Activated CD8-positive, alpha-beta T cell treated with anti-CD3 and anti-CD28 coated beads for 36 hours (primary cell): ENCODE measurements around the gene CHMP2B. TPM values are rescaled to one million over a fixed set of nuclear protein-coding genes. Genes with fewer than 3 reads are reported as not detected.
"Not testable (repeated sequence)": the region's sequence is repeated elsewhere in the genome, so short reads cannot be mapped to it uniquely, and the experiment has no call there.

ENCODE experiments used
- ATAC-seq: fragments of 200-7000 bp; cut with Tn5 transposase; one replicate; pipeline ENCODE4 v1.10.0; 2021; ENCODE audit warnings: mild to moderate bottlenecking, moderate library complexity
- CTCF ChIA-PET: fragments of 350-600 bp; sonication (Branson Sonifier 250); formaldehyde crosslinking; loops from one replicate; lab custom pipeline; 2021; ENCODE audit warnings: antibody characterized with exemption; lab: Charles Lee
- POLR2A ChIA-PET: fragments of 350-600 bp; sonication (Branson Sonifier 250); formaldehyde crosslinking; loops from one replicate; lab custom pipeline; 2021; ENCODE audit warnings: antibody characterized with exemption; lab: Charles Lee
- DNase-seq: peaks from one replicate; pipeline ENCODE4 v3.0.0-alpha.2; 2020
- H3K27ac Mint-ChIP-seq: one replicate; pipeline ENCODE4 v1.8.0; 2021; ENCODE audit warnings: mild to moderate bottlenecking, mixed read lengths
- H3K27me3 Mint-ChIP-seq: one replicate; pipeline ENCODE4 v1.8.0; 2021; ENCODE audit warnings: mixed read lengths
- H3K36me3 Mint-ChIP-seq: one replicate; pipeline ENCODE4 v1.8.0; 2021; ENCODE audit warnings: low read depth, mixed read lengths
- H3K4me1 Mint-ChIP-seq: one replicate; pipeline ENCODE4 v1.8.0; 2021; ENCODE audit warnings: low read depth, mixed read lengths
- H3K4me3 Mint-ChIP-seq: one replicate; pipeline ENCODE4 v1.8.0; 2021; ENCODE audit warnings: mild to moderate bottlenecking, moderate library complexity, mixed read lengths
- H3K9me3 Mint-ChIP-seq: one replicate; pipeline ENCODE4 v1.8.0; 2021; ENCODE audit warnings: mixed read lengths
- intact Hi-C: fragments of 100-400 bp; cut with micrococcal nuclease; formaldehyde crosslinking; loops from one replicate; pipeline ENCODE4 v1.10.0; 2022
- microRNA-seq: library from miRNA; unstranded; fragments of <30 nt; microRNA quantifications from one replicate; pipeline ENCODE4 v1.2.0, GENCODE V29; 2022; ENCODE audit warnings: borderline microRNAs expressed, borderline replicate concordance
- total RNA-seq, 2 experiments: library from RNA; stranded (reverse); gene quantifications; one replicate each; pipeline ENCODE4 v1.2.3, GENCODE V29; 2021
- TF ChIP-seq, protein P1 (sequence below): fragments of 200-600 bp; IDR thresholded peaks from one replicate; pipeline ENCODE4 v1.8.0; 2022; ENCODE audit warnings: antibody characterized with exemption, mild to moderate bottlenecking

Gene CHMP2B
- total RNA-seq, 2 experiments from 2014 or later, result 22.7 to 26.2 TPM

DNA sequence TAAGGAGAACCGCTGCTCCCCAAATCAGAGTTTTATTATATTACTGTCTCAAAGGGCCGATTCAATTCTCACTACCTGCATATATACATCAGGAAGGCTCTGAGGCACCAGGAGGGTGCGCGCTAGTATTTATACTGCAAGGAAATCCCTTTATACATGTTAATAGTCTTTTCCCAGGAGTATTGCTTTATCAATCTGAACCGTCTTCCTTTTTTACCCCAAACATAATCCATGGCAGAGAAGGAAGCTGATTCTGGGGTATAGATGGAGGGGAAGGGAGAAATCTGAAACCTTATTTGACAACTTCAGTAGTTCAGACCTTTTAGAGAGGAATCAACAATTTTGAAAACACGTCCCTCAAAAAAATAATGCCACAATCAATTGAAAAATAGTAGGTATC is 49.4 kb downstream of the CHMP2B start, which contains the start of gene POU1F1:
Gene POU1F1 (minus strand): TSS at position 101 of the 400 bp plus-strand sequence. CDS start 122 bp downstream, outside the sequence.
- peaks cover 10% of the 10 kb centered on the region for H3K4me1 Mint-ChIP-seq
- no peak within 1 kb of the TSS for H3K27ac Mint-ChIP-seq
- peaks cover 3% of the 10 kb centered on the region for H3K27me3 Mint-ChIP-seq
- H3K9me3 Mint-ChIP-seq, result no peaks in the 10 kb centered on the region
- DNase-seq, result no peak
- TF ChIP-seq, protein P1, sequence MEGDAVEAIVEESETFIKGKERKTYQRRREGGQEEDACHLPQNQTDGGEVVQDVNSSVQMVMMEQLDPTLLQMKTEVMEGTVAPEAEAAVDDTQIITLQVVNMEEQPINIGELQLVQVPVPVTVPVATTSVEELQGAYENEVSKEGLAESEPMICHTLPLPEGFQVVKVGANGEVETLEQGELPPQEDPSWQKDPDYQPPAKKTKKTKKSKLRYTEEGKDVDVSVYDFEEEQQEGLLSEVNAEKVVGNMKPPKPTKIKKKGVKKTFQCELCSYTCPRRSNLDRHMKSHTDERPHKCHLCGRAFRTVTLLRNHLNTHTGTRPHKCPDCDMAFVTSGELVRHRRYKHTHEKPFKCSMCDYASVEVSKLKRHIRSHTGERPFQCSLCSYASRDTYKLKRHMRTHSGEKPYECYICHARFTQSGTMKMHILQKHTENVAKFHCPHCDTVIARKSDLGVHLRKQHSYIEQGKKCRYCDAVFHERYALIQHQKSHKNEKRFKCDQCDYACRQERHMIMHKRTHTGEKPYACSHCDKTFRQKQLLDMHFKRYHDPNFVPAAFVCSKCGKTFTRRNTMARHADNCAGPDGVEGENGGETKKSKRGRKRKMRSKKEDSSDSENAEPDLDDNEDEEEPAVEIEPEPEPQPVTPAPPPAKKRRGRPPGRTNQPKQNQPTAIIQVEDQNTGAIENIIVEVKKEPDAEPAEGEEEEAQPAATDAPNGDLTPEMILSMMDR, result no peak
- H3K4me3 Mint-ChIP-seq, result no peak within 1 kb of the TSS
- CTCF ChIA-PET, result no interaction called here
- H3K36me3 Mint-ChIP-seq, result no peaks in the 10 kb centered on the region
- intact Hi-C loops, result no loop called here
- no peak for ATAC-seq
- POLR2A ChIA-PET, result no interaction called here

DNA sequence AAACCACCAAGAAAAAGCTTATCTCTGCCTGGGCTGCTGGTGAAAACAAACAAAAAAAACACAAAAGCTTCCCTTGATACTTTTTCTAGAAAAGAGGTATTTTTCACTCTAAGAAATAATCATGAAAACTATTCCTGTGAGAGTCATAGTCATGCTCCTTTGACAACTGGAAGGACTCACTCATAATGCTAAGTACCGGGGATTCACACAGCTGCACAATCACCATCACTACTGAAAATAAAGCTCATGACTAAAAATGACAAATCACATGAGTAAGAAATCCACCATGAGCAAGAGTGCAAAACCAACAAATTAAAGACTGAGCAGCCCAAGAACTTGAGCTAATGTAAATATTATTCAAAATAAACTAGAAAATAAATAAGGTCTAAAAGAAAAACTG is 59.9 kb downstream of the CHMP2B start:
- intact Hi-C loops, result no loop called here
- POLR2A ChIA-PET, result no interaction called here
- CTCF ChIA-PET, result interaction anchor here (1.2 to 2.9 kb wide), 4 partner anchors 9 to 64 kb away, joined by 3 to 14 read pairs (median 6); no protein-coding TSS in a partner anchor
- Mint-ChIP-seq H3K4me1 (no peaks in the 10 kb centered on the region), H3K27me3 (peaks cover 1% of the 10 kb centered on the region), H3K36me3 (no peaks in the 10 kb centered on the region), H3K9me3 (no peaks in the 10 kb centered on the region), H3K27ac (no peak overlapping the region), H3K4me3 (no peak overlapping the region)
- TF ChIP-seq, protein P1, result no peak
- no peak for DNase-seq
- ATAC-seq, result peak; percentile 37

DNA sequence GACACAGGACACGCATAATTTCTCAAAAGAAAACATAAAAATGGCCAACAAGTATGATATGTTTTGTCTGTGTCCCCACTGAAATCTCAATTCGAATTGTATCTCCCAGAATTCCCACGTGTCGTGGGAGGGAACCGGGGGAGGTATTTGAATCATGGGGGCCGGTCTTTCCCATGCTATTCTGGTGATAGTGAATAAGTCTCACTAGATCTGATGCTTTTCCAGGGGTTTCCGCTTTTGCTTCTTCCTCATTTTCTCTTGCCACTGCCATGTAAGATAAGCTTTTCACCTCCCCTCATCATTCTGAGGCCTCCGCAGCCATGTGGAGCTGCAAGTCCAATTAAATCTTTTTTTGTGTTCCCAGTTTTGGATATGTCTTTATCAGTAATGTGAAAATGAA is 61.3 kb downstream of the CHMP2B start:
- CTCF ChIA-PET, result interaction anchor here (2.9 kb wide), 1 partner anchor 10 kb away, joined by 14 read pairs; no protein-coding TSS in a partner anchor
- Mint-ChIP-seq H3K36me3 (no peaks in the 10 kb centered on the region), H3K4me1 (no peaks in the 10 kb centered on the region), H3K4me3 (no peak overlapping the region), H3K9me3 (no peaks in the 10 kb centered on the region), H3K27ac (no peak overlapping the region), H3K27me3 (peaks cover 1% of the 10 kb centered on the region)
- ATAC-seq, result no peak
- no peak for DNase-seq
- POLR2A ChIA-PET, result no interaction called here
- TF ChIP-seq, protein P1, result no peak
- intact Hi-C loops, result no loop called here

DNA sequence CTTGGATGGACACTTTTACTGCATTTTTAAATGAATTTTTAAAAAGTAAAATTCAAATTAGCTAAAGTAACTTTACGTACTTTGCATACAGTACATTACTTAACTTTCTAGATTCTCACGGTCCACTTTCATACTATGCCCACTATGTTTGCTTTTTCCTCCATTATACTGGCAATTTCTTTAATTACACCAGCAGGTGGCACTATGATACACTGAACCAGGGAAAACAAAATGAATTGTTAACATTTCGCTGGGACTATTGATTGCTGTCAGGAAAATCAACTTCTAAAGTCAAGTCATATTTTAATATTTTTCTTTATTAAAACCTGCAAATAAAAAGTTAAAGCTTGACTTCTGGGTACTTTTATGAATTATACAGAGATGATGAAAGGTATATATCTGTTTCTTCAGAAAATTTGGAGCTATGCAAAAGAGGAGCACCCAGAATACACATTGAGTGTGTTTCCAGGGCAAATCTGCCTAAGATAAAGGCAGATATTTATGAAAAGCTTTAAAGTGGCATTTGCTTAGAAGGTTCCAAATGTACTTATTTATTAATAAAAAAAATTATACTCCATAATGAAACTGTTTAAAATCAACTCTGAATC is 71.1 kb downstream of the CHMP2B start:
- DNase-seq (no peak), ATAC-seq (peak; percentile 67)
- TF ChIP-seq, protein P1, result peak; percentile 77
- H3K27ac Mint-ChIP-seq, result no peak overlapping the region
- no peaks in the 10 kb centered on the region for H3K27me3 Mint-ChIP-seq
- H3K36me3 Mint-ChIP-seq, result no peaks in the 10 kb centered on the region
- no peaks in the 10 kb centered on the region for H3K9me3 Mint-ChIP-seq
- H3K4me1 Mint-ChIP-seq, result no peaks in the 10 kb centered on the region
- CTCF ChIA-PET, result interaction anchor here (0.5 to 2.2 kb wide), 17 partner anchors 9 to 707 kb away, joined by 3 to 14 read pairs (median 4); no protein-coding TSS in a partner anchor
- intact Hi-C loops, result loop anchor here (5.0 kb wide), 1 partner anchor 704 kb away; no protein-coding TSS in a partner anchor
- POLR2A ChIA-PET, result no interaction called here
- no peak overlapping the region for H3K4me3 Mint-ChIP-seq

DNA sequence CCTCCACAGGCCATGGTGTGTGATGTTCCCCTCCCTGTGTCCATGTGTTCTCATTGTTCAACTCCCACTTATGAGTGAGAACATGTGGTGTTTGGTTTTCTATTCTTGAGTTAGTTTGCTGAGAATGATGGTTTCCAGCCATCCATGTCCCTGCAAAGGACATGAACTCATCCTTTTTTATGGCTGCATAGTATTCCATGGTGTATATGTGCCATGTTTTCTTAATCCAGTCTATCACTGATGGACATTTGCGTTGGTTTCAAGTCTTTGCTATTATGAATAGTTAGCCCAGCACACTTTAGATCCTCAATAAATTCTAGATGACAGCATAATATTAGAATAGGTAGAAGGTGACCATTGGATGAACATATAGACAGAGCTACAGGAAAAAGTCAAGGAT is 77.9 kb downstream of the CHMP2B start:
- CTCF ChIA-PET, result interaction anchor here (2.3 kb wide), 1 partner anchor 45 kb away, joined by 10 read pairs; no protein-coding TSS in a partner anchor
- H3K4me1 Mint-ChIP-seq, H3K9me3 Mint-ChIP-seq, H3K36me3 Mint-ChIP-seq, H3K27me3 Mint-ChIP-seq, POLR2A ChIA-PET, ATAC-seq, DNase-seq, H3K27ac Mint-ChIP-seq, intact Hi-C loops, H3K4me3 Mint-ChIP-seq: not testable (repeated sequence)

Small RNA genes within 50 kb of the gene (microRNA-seq; reads per million reads assigned to microRNA genes)
- not detected for gene MIR4795

Other genes with a start within 250 kb of the CHMP2B start
- not detected for gene VGLL3, start 236.2 kb upstream of the CHMP2B start, total RNA-seq
- gene POU1F1, start 49.3 kb downstream of the CHMP2B start, total RNA-seq, result not detected